Gastrocnemius medialis (tissue), 4 donors: Measurements from ENCODE around the gene FLII. TPM values are rescaled to one million over a fixed set of nuclear protein-coding genes. Genes with fewer than 3 reads are reported as not detected.

ENCODE experiments used
- ATAC-seq, 2 donors: fragments of 150-250 bp; one replicate each; pipeline ENCODE4 v1.9.1; 2016
- DNase-seq, 2 donors: peaks; one replicate each; pipeline ENCODE4 v3.0.0-alpha.2; 2019
- H3K27ac ChIP-seq, 4 donors: fragments of 200-600 bp; sonication (generic); 1 replicate in 1 of 4; 2 replicates in 3 of 4; pipeline ENCODE4 v1.5.1; 2016 to 2018; ENCODE audit warnings: mild to moderate bottlenecking in 2 of 4, moderate library complexity in 1 of 4
- H3K27me3 ChIP-seq, 3 donors: fragments of 200-600 bp; sonication (generic) in 2 of 3; 1 replicate in 1 of 3; 2 replicates in 2 of 3; pipeline versions ENCODE4 v1.5.1 to v1.6.0; 2016 to 2019; ENCODE audit warnings: mild to moderate bottlenecking in 1 of 3, moderate library complexity in 1 of 3
- H3K36me3 ChIP-seq, 2 donors: fragments of 200-600 bp; sonication (generic) in 1 of 2; one replicate each; pipeline ENCODE4 v1.5.1; 2017 to 2018
- H3K4me1 ChIP-seq, 2 donors: fragments of 200-600 bp; sonication (generic) in 1 of 2; one replicate each; pipeline ENCODE4 v1.5.1; 2016 to 2017; ENCODE audit warnings: mild to moderate bottlenecking in 2 of 2
- H3K4me3 ChIP-seq, 4 donors: fragments of 200-600 bp; sonication (generic) in 3 of 4; 1 replicate in 1 of 4; 2 replicates in 3 of 4; pipeline ENCODE4 v1.5.1; 2016 to 2019; ENCODE audit warnings: mild to moderate bottlenecking in 2 of 4
- H3K9me3 ChIP-seq, 3 donors: fragments of 200-600 bp; sonication (generic) in 2 of 3; 1 replicate in 1 of 3; 2 replicates in 2 of 3; pipeline ENCODE4 v1.5.1; 2016 to 2019
- POLR2A ChIP-seq, 2 donors: fragments of 450-650 bp; IDR thresholded peaks; one replicate each; pipeline ENCODE4 v1.6.1; 2017; ENCODE audit warnings: antibody characterized with exemption in 2 of 2, mild to moderate bottlenecking in 2 of 2, moderate library complexity in 2 of 2
- in situ Hi-C, 4 donors: fragments of 200-750 bp; cut with MboI; loops; one replicate each; pipeline versions ENCODE4 v1.15.0 to v1.8.0; 2017; ENCODE audit warnings: low sequenced_read_pairs in 4 of 4
- intact Hi-C: fragments of 100-400 bp; cut with DNase I; formaldehyde crosslinking; loops from one replicate; pipeline ENCODE4 v1.15.1; 2023; ENCODE audit warnings: low total_unique reads
- total RNA-seq, 4 donors: library from RNA; depleted of rRNA; stranded (reverse); fragments of >200 nt; gene quantifications; one replicate each; pipeline versions ENCODE4 v1.1.0 to v1.2.3, GENCODE V29; 2016
- TF ChIP-seq, protein P1 (sequence below), 5 experiments: fragments of 450-650 bp in 3 of 5; fragments of 200-600 bp in 2 of 5; sonication (generic) in 2 of 5; IDR thresholded peaks in 4 of 5; conservative IDR thresholded peaks in 1 of 5; 1 replicate in 4 of 5; 2 replicates in 1 of 5; pipeline ENCODE4 v1.5.1; 2016 to 2019; ENCODE audit warnings: antibody characterized with exemption in 5 of 5, mild to moderate bottlenecking in 3 of 5, moderate library complexity in 3 of 5

Gene FLII
- total RNA-seq, 4 donors from 2014 or later = 600 to 752 (median 681) TPM

DNA sequence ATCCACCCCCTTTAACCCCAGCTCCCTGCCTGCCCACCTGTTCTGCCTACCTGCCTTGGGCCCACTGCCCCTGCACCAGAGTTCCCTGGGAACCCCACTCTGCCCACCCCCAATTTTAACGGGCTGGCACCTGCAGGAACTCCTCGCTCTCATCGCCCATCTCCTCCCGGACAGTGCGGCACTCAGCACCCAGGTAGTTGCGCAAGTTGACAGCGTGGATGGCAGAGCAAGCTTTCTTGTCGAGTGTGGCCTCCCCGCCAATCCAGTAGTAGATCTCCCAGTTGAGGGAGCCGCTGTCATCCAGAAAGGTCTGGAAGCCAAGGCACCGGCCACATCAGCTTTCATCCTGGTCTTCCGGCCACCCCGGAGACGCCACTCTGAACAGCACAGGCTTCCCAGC lies 7.8 kb downstream of the FLII start:
- in situ Hi-C loops = no loop called here
- DNase-seq (no peak), ATAC-seq (no peak)
- Histone ChIP-seq H3K27me3 (no peaks in the 10 kb centered on the region), H3K4me3 (no peak overlapping the region), H3K4me1 (peaks cover 10 to 11% of the 10 kb centered on the region in 2 donors), H3K9me3 (no peaks in the 10 kb centered on the region), H3K36me3 (peaks cover 0 to 96% of the 10 kb centered on the region in 2 donors), H3K27ac (no peak overlapping the region)
- TF ChIP-seq POLR2A (IDR thresholded peaks at IDR 0.05) = no peak
- TF ChIP-seq, protein P1, sequence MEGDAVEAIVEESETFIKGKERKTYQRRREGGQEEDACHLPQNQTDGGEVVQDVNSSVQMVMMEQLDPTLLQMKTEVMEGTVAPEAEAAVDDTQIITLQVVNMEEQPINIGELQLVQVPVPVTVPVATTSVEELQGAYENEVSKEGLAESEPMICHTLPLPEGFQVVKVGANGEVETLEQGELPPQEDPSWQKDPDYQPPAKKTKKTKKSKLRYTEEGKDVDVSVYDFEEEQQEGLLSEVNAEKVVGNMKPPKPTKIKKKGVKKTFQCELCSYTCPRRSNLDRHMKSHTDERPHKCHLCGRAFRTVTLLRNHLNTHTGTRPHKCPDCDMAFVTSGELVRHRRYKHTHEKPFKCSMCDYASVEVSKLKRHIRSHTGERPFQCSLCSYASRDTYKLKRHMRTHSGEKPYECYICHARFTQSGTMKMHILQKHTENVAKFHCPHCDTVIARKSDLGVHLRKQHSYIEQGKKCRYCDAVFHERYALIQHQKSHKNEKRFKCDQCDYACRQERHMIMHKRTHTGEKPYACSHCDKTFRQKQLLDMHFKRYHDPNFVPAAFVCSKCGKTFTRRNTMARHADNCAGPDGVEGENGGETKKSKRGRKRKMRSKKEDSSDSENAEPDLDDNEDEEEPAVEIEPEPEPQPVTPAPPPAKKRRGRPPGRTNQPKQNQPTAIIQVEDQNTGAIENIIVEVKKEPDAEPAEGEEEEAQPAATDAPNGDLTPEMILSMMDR (IDR thresholded peaks at IDR 0.05 in 4 of 5, conservative IDR thresholded peaks at IDR 0.05 in 1 of 5) = no peak
- intact Hi-C loops = no loop called here

DNA sequence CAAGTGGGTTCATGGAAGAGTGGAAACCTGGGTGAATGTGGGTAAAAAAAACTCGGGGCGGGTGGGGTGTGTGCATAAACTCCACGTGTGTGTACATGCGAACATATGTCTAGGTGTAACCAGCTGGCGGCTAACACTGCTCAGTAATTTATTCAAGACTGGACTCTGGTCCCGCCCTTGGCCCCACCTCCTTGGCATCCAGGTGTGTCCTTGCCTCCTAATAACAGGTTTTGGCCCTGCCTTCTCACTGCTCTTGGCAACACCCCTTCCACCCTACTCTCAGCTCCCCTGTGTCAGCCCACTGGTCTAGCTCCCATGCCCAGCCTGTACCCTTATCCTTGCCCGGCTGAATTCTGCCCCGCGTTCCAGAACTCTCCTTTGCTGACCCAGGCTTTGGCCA lies 8.3 kb downstream of the FLII start:
- H3K4me1 ChIP-seq = peaks cover 8 to 11% of the 10 kb centered on the region in 2 donors
- intact Hi-C loops = no loop called here
- ATAC-seq (no peak), DNase-seq (no peak)
- H3K36me3 ChIP-seq = peaks cover 0 to 96% of the 10 kb centered on the region in 2 donors
- H3K4me3 ChIP-seq = no peak overlapping the region
- no peaks in the 10 kb centered on the region for H3K9me3 ChIP-seq
- in situ Hi-C loops = no loop called here
- TF ChIP-seq POLR2A (IDR thresholded peaks at IDR 0.05) = no peak
- TF ChIP-seq, protein P1 (IDR thresholded peaks at IDR 0.05 in 4 of 5, conservative IDR thresholded peaks at IDR 0.05 in 1 of 5) = no peak
- H3K27me3 ChIP-seq = no peaks in the 10 kb centered on the region
- H3K27ac ChIP-seq = no peak overlapping the region

DNA sequence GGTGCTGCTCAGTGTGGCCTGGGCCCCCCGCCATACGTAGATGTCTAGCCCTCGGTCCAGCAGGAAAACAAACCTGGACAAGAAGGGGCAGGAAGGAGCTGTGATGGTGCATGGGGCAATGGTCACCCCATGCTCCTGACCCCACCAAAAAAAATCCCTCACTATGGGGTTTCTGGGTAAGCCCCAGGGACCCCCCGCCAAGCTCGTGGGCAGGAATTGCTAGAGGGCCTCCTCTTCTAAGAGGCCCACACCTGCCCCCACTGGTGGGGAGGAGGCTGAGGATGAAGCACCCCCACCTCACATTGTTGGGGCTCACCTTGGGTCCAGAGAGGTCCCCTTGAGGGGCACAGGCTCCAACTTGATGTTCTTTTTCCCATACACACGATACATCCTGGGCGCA lies 9.7 kb downstream of the FLII start:
- TF ChIP-seq, protein P1 (IDR thresholded peaks at IDR 0.05 in 4 of 5, conservative IDR thresholded peaks at IDR 0.05 in 1 of 5) = no peak
- TF ChIP-seq POLR2A (IDR thresholded peaks at IDR 0.05) = no peak
- Histone ChIP-seq H3K36me3 (peaks cover 0 to 96% of the 10 kb centered on the region in 2 donors), H3K27ac (peak overlapping the region; percentile 37 to 65 (median 54)), H3K4me3 (no peak overlapping the region), H3K4me1 (peaks cover 5 to 8% of the 10 kb centered on the region in 2 donors), H3K27me3 (no peaks in the 10 kb centered on the region), H3K9me3 (no peaks in the 10 kb centered on the region)
- DNase-seq (no peak), ATAC-seq (no peak)
- intact Hi-C loops (loop anchor here (1.0 kb wide), 1 partner anchor 65 kb away; the partner anchor contains the start of gene TOP3A), in situ Hi-C loops (no loop called here)

DNA sequence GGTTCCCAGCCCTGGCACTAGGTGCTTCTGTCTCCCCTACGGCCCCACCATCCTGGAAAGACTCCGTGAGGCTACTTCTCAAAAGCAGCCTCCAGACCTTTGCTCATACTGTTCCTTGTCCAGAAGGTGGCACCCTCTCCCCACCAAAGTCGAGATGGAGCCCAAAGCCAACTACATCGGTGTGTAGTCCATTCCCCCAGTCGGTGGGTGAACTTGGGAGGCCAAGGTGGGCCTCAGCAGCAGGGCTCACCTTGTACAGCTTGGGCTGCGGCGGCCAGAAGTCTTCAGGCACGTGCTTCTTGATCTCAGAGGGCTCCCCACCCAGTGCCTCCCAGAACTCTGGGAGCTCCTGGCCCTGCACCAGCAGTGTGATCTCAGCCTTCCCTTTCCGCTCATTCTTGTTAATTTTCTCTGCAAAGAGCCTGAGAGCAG lies 10.2 kb downstream of the FLII start:
- intact Hi-C loops = loop anchor here (1.0 kb wide), 1 partner anchor 66 kb away; the partner anchor contains the start of gene TOP3A
- DNase-seq (peak; percentile 37 to 62), ATAC-seq (peak; percentile 71 to 77)
- in situ Hi-C loops = no loop called here
- Histone ChIP-seq H3K27ac (peak overlapping the region; percentile 37 to 65 (median 54)), H3K4me3 (no peak overlapping the region), H3K27me3 (no peaks in the 10 kb centered on the region), H3K4me1 (peaks cover 5 to 8% of the 10 kb centered on the region in 2 donors), H3K36me3 (peaks cover 0 to 96% of the 10 kb centered on the region in 2 donors), H3K9me3 (no peaks in the 10 kb centered on the region)
- TF ChIP-seq POLR2A (IDR thresholded peaks at IDR 0.05) = no peak
- TF ChIP-seq, protein P1 (IDR thresholded peaks at IDR 0.05 in 4 of 5, conservative IDR thresholded peaks at IDR 0.05 in 1 of 5) = peak; percentile 53 to 68 (median 60)

DNA sequence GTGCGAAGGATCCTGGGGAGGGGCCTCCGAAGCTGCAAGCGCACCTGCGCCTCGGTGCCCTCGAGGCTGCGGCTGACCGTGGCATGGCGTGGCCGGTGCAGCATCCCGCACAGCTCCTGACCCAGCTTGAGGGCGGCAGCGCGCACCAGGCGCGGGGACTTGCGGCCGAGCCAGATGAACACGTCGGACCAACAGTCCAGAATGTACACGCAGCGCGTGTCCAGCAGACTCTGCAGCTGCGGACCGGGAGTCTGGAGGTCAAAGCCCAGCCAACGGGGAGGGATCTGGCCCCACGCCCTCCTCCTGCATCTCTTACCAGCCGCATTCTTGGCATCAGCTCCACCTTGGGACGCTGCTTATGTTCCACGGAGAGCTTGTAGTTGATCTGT lies 10.9 kb downstream of the FLII start:
- Histone ChIP-seq H3K27me3 (no peaks in the 10 kb centered on the region), H3K36me3 (peaks cover 0 to 89% of the 10 kb centered on the region in 2 donors), H3K9me3 (no peaks in the 10 kb centered on the region), H3K4me3 (no peak overlapping the region), H3K27ac (peak overlapping the region in 3 of 4 donors; percentile 45 to 65 (median 62)), H3K4me1 (peaks cover 5 to 8% of the 10 kb centered on the region in 2 donors)
- in situ Hi-C loops = no loop called here
- TF ChIP-seq, protein P1 (IDR thresholded peaks at IDR 0.05 in 4 of 5, conservative IDR thresholded peaks at IDR 0.05 in 1 of 5) = no peak
- no peak for TF ChIP-seq POLR2A (IDR thresholded peaks at IDR 0.05)
- ATAC-seq = peak; percentile 28 to 37
- DNase-seq = peak in 1 of 2 donors; percentile 61
- intact Hi-C loops = loop anchor here (1.0 kb wide), 1 partner anchor 67 kb away; the partner anchor contains the start of gene TOP3A
